Measurements from ENCODE around the gene RAPGEF1.

Gene RAPGEF1

DNA sequence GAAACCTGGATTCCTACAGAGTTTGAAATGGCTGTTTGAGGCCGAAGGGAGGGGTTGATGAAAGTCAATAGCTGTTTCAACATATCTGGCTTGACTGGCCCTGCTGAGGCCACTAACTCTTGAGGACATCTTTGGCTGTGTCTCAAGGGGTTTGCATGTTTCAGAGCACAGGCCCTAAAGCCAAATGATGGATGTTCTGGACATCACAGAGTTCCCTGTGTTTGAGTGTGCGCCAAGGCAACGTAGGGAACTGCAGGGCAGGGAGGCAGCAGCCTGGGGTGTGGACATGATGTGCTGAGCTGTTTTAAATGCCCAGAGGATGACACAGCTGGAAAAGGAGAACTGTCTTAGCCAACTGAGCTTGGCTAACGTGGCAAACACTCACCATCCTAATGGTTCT, 89.6 kb downstream of the RAPGEF1 start:
- DNase-seq (ENCODE audit: low read depth), result peak; percentile 79

DNA sequence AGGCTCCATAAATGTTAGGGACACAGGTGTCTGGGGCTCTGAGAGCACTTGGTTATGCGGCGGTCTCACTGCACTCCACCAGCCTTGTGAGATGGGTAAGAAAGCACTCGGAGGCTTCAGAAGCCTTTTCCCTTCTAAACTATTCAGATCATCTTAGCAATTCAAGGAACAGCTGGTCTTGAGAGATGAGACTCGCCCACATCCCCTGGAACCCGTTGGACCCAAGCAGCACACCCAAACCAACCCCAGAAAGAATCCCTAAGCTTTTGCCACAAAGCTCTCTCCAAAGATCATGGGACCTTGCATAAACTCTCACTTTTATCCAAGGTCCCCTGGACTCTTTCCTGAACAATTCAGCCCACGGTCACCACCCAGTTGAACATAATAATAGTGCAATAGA, 90.2 kb downstream of the RAPGEF1 start:
- no peak for DNase-seq (ENCODE audit: low read depth)

DNA sequence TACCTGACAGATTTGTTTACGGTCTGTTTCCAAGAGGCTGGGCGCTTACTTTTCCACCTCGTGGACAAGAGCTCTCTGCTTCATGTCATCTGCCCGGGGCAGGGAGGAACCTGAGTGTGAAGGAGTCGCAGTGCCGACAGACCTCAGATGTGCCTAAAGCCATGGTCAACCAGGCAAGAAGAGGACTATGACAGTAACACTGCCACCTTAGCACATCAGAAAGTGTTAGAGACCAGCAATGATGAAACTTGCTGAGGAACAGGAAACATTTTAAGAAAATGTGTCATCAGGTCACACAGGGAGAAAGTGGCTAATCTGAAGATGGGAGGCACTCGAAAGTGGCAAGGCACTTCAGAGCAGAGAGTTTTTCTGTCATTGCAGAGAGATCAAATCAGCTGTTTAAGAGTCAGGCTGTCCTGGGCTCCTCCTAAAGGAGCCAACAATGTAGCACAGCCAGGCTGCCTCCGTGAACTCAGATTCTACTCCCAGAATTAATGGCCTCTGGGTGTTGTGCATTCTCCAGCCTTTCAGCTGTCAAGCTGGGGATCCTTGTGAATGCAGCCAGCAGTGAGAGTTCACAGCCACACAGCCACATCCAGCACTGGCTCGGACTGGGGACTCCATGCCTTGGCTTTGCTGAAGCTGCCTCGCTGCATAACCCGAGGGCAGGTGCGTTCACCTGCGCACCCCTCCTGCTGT, 94.6 kb downstream of the RAPGEF1 start:
- no peak for DNase-seq (ENCODE audit: low read depth)

DNA sequence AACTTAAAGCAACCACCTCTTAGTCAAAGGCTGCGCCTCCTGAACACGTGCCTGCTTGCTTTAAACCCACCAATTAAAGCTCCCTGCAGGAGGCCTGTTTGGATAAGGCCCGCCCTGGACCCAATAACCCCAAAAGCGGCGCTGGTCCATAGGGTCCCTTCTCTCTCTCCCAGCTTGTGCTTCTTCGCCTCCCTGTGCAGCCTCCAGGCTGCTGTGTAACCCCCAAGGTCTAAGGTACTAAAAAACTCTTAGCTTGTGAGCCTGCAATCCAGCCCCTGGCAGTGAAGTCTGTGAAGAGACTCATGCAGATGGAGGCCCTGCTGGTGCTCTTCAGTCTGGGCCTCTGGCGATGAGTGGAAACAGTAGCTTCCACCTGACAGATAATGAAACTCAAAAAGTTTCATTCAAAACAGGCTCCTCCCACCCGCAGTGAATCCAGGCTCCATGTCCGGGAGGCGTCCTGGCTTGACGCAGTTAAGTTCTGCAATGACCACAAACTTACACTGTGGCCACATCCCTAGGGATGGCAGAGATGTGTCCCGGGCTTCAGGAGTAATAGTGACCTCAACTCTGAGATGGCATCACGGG, 97.3 kb downstream of the RAPGEF1 start:
- no peak for DNase-seq (ENCODE audit: low read depth)

DNA sequence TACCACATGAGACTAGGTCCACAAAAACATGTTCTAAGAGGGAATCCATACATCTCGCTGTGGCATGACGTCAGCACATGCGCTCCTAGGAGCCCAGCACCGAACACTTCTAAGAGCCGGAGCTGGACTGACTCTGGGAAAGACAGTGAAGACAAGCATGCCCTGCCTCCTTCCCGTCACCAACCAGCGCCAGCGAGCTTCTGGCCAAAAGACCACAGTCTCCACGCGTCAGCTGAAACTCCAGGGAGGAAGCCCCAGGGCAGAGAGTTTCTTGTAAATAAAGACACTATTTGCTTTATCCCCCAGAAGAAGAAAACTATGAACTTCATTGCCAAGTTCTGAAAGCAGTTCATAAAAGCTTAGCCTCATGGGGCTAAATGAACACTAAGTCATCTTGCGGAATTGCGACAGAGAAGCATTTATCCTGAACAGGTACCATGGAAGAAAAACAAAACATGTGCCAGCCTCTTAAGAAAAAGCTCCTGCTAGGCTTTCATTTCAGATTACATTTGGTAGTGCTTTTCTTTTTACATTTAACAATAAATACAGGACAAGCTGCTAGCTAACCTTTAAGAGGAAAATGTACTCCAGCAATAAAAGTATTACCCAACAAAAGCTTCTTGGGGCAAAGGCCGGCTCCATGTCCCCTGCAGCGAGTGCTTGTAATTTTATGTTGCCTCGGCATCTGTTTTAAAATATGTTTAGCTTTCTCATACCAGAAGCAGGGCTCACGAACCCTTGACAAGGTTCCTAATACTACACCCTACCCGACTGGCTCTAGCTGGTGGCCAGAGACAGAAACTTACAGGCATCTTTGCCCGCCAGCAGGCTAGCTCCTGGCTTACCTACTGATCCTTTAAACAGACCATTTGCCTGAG, 98.0 kb downstream of the RAPGEF1 start:
- peak; percentile 20 for DNase-seq (ENCODE audit: low read depth)

DNA sequence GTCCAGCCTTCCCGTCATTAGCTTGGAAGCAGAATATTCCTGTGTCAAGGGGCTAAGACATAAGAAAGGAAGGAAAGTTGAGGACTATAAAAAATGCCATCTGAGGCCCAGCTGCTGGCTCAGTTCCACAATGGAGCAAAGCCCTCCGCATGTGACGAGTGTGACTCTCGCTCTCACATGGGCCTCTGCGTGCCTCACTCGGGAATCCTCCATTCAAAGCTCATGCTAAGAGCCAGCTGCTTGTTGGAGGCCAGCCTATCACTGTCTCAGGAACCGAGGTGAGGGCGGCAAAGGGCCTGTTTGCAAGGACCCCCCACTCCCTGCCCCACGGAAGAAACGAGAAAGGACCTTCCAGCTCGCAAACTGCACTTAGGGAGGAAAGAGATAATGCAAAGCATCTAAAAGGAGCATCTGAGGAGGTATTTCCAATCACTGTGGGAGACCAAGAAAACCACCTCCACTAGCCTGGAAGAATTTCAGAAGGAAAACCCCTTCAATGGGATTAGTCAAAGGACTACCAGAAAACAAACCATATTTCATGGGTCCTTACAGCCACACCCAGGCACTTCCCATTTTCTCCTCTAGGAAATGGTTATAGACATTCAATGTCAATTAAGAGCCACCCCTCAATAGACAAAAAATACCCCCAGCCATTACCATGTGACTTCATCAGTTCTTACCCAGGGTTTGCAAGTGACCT, 99.3 kb downstream of the RAPGEF1 start:
- peak; percentile 41 for DNase-seq (ENCODE audit: low read depth)

DNA sequence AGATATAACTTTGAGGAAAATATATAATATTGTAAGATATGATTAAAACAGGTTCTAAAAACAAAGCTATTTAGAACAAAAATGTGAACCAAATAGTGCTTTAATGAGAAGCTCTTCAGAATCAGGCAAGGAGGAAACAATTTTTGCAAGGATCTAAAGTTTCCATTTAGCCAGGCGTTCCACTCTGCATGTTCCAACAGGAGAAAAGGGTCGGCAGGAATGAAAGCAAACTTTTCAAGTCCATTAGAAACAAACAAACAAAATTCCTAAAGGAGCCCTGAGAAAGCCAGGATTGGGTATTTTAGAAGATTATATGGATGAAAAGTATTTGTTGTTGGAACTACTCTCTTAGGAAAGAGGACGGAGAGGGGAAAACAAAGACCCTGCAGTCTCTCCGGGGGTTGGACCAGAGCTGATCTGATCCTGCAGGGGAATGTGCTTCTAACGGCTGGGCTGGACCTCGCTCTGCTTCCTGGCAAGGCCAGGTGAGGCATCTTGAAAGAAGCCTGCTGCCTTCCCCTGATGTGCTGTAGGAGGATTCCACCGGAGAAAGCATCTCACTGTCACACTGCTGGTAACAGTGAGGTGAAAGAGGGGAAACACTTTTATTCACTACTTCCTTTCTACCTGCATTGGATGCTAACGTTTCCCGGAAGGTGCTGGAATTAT, 100.0 kb downstream of the RAPGEF1 start:
- no peak for DNase-seq (ENCODE audit: low read depth)

DNA sequence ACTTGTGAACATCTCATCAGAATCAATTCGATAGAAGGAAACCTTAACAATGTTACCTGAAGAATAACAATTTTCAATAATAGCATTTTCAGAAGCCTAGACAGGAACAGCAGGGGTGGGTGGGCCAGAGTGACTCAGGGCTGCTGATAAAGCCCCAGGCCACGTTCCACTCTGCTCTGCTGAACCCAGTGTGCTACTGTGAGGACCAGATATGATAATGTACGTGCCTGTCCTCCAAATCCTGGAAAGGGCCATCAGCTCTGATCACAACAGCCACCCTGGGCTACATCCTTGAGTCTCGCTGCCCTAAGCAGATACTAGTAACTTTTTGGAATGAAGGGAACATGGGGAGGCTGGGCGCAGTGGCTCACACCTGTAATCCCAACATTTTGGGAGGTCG, 103.3 kb downstream of the RAPGEF1 start:
- no peak for DNase-seq (ENCODE audit: low read depth)

DNA sequence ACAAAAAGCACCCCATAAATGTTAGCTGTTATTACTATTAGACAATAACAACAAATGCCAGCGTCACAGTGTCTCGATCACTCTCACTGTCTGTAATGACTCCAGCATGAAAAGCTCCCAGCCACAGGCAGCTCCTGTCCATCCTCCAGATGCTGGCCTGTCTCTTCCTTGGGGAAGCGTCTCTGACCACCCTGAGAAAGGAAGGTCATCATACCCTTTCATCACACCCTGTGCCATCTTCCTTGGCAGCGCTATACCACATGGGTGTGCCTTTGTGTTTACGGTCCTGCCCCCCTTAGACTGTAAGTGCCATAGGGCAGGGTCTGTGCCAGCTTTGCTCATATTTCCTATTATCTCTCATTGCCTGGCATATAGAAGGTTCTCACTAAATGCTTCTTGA, 104.0 kb downstream of the RAPGEF1 start:
- no peak for DNase-seq (ENCODE audit: low read depth)

DNA sequence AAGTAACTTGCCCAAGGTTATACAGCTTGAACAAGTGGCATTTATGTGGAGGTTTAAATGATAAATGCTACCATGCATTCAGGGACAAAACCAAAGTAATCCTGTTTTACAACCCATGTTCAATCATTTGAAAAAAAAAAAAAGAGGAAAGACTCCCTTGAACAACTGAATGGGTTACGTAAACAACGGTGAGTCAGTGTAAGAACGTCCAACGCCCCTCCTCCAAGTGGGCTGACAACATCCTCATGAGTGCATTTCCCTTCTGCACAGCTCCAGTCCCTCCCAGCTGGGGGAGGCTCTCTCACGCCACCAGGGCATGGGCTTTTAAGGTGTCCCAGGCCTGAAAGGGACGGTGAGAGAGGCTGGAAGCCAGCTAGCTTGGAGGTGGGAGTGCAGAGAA, 104.6 kb downstream of the RAPGEF1 start:
- DNase-seq (ENCODE audit: low read depth), result peak; percentile 97

DNA sequence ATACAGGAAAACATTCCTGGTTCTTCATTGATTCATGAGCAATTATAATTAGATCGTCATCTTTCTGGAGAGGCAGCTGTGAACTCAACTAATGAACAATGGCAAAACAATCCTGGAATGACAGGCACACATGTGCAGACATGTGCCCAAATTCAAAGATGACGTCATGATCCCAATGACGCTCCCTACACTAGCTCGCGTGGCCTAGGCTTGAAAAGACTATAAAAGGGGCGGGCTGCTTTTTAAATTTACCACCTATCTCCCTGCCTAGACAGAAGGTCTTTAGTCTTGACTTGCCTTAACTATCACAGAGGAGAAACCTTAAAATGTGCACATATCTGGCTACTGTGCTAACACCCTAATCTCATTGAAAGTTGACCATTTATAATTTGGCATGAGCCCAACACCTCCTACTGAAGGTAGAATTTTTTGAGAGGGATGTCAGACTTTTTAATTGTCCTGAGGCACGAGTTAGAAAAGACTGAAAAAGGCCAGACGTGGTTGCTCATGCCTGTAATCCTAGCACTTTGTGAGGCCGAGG, 106.3 kb downstream of the RAPGEF1 start:
- no peak for DNase-seq (ENCODE audit: low read depth)

DNA sequence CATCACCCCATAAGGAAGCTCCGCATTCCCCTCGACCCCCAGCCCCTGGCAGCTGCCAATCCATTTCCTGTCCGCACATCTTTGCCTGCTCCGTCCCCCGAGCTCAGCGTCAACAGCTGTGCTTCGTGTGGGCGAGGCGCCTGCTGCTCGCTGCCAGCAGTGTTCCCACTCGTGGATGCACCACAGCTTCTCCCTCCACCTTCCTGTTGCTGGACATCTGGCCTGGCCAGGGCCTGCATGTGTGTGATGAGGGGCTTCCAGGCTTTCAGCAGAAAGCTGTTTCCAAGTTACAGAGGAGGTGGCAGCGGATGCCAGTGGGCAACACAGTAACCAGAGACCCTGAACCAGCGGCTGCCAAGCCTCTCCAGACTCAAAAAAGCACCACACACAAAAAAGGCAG, 108.6 kb downstream of the RAPGEF1 start:
- no peak for DNase-seq (ENCODE audit: low read depth)

DNA sequence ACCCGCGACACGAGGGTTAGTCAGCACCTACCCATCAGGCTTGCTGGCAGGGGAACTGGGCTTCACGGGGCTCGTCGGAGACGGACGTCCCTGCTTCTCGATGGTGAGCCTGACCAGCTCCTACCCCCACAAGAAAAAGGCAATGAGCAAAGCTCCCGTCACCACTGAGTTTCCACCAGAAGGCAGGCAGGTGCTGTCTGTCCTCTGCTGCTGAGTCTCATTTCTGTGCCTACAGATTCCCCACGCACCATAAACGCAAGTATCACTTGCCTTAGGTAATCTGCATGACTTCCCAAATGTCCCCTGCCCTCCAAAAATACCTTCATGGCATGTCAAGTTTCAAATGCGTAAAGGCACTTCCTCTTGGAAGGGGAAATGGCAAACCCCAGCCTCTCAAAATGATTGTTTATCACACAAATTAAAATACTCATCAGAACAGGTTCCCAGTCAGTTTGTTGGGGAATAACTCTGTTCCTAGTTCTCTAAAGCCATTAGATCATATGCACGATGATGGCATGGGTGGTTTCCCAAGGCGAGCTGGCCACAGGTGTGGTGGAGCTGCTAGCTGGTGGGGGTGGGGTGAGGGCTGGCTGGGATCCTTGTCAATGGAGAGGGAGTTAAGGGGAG, 109.6 kb downstream of the RAPGEF1 start:
- no peak for DNase-seq (ENCODE audit: low read depth)

DNA sequence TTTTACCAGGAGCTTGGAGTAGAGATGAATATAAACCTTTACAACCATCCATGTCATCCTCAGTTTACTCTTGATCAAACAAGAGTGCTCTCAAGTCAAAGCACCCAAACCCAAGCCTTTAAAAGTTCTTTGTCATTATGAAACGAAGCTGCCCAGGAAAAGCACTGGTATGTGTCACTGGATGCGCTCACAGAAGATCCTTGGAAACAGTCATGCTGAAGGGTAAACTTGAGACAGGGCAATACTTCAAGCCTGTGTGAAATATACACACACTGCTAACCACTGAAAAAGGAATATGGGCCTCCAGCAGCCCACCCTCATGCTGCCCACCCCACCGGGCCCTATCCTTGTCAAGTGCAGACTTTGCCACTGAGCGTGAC, 110.1 kb downstream of the RAPGEF1 start:
- no peak for DNase-seq (ENCODE audit: low read depth)

DNA sequence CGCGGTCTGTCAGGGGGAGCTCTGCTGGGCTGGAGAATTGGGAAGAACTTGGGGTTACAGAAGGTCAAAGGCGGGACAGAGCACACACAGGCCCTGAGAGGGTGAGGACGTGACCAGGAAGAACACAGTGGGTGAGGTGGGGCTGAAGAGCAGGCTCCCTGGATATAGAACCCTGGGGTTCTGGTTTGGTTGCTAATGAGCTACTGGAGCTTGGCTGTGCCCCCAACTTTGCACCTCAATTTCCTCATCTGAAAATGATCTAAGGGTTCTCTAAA, 110.7 kb downstream of the RAPGEF1 start:
- DNase-seq (ENCODE audit: low read depth), result no peak

DNA sequence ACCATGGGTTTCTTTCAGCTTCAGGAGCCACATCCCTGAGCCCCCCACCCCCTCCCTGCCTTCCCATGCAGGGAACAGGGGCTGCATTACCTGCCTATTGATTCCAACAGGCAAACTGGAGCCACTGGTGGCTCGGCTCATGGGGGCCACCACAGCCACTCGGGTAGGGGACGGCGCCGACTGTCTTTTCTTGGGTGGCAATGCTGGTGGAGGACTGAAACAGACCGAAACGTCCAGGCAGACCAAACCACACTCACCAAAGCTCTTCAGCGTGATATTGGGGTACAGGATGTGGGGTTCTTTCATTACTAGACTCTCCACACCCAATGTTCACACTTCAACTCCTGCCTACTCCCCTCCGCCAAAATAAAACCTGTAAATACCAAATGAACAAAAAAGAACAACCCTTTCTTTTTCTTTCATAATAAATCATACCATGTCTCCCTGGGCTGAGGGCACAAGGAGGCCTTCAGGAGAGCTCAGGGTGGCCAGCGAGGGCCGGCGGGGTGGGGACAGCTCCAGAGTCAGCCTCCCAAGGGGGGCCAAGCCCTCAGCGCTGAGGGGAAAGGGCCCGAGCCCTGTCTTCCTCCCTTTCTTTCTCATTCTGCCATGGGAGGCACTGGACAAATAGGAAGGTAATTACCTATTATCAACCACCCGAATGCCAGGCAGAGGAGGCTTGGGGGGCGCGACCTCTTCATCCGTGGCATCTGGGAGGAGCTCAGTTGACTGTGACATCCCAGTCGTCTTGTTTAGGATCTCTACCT, 111.2 kb downstream of the RAPGEF1 start:
- DNase-seq (ENCODE audit: low read depth), result no peak

DNA sequence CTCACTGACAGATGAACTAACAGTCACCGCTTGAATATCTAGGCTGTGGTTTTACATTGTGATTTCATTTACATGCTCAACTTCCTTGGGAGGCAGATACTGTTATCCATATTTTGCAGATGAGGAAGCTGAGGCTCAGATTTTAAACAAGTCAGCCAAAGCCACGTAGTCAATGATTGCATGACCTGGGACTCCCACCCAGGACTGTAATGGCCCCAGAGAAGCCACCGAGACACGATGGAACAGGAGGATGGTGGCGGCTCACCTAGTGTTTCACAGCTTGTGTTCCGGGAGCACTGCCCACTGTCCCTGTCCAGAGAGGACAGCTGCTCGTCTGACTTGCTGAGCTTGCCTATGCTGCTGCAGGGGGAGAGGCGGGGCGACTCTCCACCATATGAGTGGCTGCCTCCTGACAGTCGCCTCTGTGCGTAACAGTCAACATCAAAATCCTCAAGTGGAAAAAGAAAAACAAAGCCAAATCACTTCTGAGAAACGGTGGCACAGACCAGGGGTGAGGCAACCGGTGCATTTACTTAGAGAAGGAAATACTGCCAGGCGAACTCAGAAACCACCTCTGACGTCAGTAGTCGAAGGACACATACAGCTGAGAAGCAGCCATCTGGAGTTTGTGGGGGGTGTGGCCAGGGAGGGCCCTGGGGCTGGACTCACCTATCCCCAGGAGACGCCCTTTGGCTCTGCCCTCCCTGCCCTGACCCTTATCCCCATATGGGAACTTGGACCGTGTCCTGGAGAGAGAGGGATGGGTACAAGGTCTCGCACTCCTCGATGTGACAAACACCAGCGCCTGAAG, 112.0 kb downstream of the RAPGEF1 start:
- DNase-seq (ENCODE audit: low read depth), result peak; percentile 88

DNA sequence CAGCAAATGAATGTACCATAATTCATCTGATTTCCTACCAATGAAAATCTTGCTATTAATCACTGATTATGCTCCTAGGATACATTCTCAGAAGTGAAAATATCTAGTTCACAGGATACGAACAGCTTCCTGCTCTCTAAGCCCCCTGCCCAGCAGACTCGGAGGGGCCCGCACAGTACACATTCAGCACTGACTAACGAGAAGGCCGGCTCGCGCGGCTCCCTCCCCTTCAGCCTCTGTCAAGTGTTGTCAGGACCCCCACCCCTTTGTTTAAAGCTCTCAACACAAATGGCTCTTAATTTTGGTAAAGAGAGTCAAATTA, 112.6 kb downstream of the RAPGEF1 start:
- no peak for DNase-seq (ENCODE audit: low read depth)

DNA sequence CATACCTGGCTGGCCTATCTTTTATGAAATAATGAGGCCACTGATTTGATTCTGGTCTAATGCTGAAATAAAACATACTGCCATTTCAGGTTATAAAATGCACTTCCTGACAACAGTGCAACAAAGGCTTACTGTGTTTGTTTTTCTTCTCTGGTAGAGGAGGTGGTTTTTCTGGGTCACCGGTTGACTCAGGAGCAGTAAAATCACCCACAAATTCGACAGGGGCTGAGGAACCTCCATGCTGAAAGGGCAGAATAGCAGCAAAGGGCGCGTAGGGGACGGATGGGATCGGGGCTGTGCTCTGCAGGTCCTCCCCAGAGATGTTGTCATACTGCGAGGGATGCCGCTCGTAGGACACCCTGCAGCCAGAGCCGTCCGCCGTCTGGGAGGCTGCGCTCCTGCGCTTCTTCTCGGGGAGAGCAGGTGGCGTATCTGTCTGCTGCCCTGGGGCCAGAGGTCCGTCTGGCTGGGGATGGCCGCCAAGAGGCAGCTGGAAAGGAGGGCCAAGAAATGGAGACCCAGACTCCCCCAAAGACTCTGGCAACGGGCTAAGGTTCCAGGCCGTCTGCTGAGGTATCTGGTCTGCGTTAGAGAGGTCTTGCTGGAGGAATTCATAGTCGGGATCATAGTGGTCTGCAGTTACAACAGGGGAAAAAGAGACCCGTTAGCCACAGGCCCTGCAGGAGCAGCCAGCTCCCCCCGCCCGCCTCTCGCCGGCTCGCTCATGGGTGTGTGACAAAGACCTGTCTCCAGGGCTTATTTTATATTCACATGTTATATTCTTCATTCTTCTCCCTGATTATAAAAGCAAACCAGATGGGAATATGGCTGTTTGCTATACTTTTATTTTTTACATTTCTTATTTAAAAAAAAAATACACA, 113.8 kb downstream of the RAPGEF1 start:
- DNase-seq (ENCODE audit: low read depth), result no peak
